ENCODE measurements around the gene PAM. TPM values are rescaled to one million over a fixed set of nuclear protein-coding genes. Genes with fewer than 3 reads are reported as not detected.

The PAM gene
- total and polyA plus RNA-seq, 3 donors from 2014 or later, result 65.5 to 92.5 (median 77.5) TPM

GRCh38 chr5:102715082-102715807 is 39.9 kb upstream of the PAM start:
- no peaks in the 10 kb centered on the region for H3K9me3 ChIP-seq
- no peaks in the 10 kb centered on the region for H3K27me3 ChIP-seq
- no peak for TF ChIP-seq CTCF (IDR thresholded peaks at IDR 0.05)
- no peak for TF ChIP-seq POLR2A (IDR thresholded peaks at IDR 0.05)
- no peak overlapping the region for H3K27ac ChIP-seq
- intact Hi-C loops (cut with DNase I; ENCODE audit: low total_unique reads), result no loop called here
- WGBS, 2 donors, result 88 to 90% methylated on average over 4 of the region's 4 CpGs
- H3K36me3 ChIP-seq (ENCODE audit: low read depth, missing control alignments), result no peaks in the 10 kb centered on the region
- DNase-seq, result no peak
- H3K4me3 ChIP-seq, result no peak overlapping the region
- no peaks in the 10 kb centered on the region for H3K4me1 ChIP-seq

GRCh38 chr5:102716017-102716416 is 39.1 kb upstream of the PAM start:
- Histone ChIP-seq H3K4me3 (no peak overlapping the region), H3K36me3 (ENCODE audit: low read depth, missing control alignments) (no peaks in the 10 kb centered on the region), H3K4me1 (no peaks in the 10 kb centered on the region), H3K27ac (no peak overlapping the region), H3K27me3 (no peaks in the 10 kb centered on the region), H3K9me3 (no peaks in the 10 kb centered on the region)
- 95 to 96% methylated on average over 5 of the region's 5 CpGs for WGBS, 2 donors
- no peak for DNase-seq
- TF ChIP-seq POLR2A (IDR thresholded peaks at IDR 0.05) (no peak), CTCF (IDR thresholded peaks at IDR 0.05) (no peak)
- intact Hi-C loops (cut with DNase I; ENCODE audit: low total_unique reads), result no loop called here

GRCh38 chr5:102718819-102719218 is 36.3 kb upstream of the PAM start:
- TF ChIP-seq CTCF (IDR thresholded peaks at IDR 0.05) (no peak), POLR2A (IDR thresholded peaks at IDR 0.05) (no peak)
- Histone ChIP-seq H3K4me1 (no peaks in the 10 kb centered on the region), H3K27ac (no peak overlapping the region), H3K4me3 (no peak overlapping the region), H3K27me3 (no peaks in the 10 kb centered on the region), H3K9me3 (no peaks in the 10 kb centered on the region), H3K36me3 (ENCODE audit: low read depth, missing control alignments) (no peaks in the 10 kb centered on the region)
- no peak for DNase-seq
- intact Hi-C loops (cut with DNase I; ENCODE audit: low total_unique reads), result no loop called here
- 83 to 85% methylated on average over 4 of the region's 4 CpGs for WGBS, 2 donors

- Histone ChIP-seq H3K27me3 (no peaks in the 10 kb centered on the region), H3K4me1 (no peaks in the 10 kb centered on the region), H3K9me3 (no peaks in the 10 kb centered on the region), H3K4me3 (no peak overlapping the region), H3K36me3 (ENCODE audit: low read depth, missing control alignments) (no peaks in the 10 kb centered on the region), H3K27ac (no peak overlapping the region)
- 81 to 91% methylated on average over 1 of the region's 1 CpG for WGBS, 2 donors
- intact Hi-C loops (cut with DNase I; ENCODE audit: low total_unique reads), result no loop called here
- TF ChIP-seq CTCF (IDR thresholded peaks at IDR 0.05), result no peak
- no peak for TF ChIP-seq POLR2A (IDR thresholded peaks at IDR 0.05)
- DNase-seq, result no peak
These were observed 35.2 kb upstream of the PAM start for GRCh38 chr5:102719886-102720285.

- no peak overlapping the region for H3K27ac ChIP-seq
- WGBS, 2 donors, result 80 to 88% methylated on average over 1 of the region's 1 CpG
- H3K27me3 ChIP-seq, result no peaks in the 10 kb centered on the region
- H3K9me3 ChIP-seq, result no peaks in the 10 kb centered on the region
- no peaks in the 10 kb centered on the region for H3K4me1 ChIP-seq
- no peak for TF ChIP-seq CTCF (IDR thresholded peaks at IDR 0.05)
- no peak for TF ChIP-seq POLR2A (IDR thresholded peaks at IDR 0.05)
- no peaks in the 10 kb centered on the region for H3K36me3 ChIP-seq (ENCODE audit: low read depth, missing control alignments)
- DNase-seq, result no peak
- intact Hi-C loops (cut with DNase I; ENCODE audit: low total_unique reads), result no loop called here
- H3K4me3 ChIP-seq, result no peak overlapping the region
These were observed 34.1 kb upstream of the PAM start for GRCh38 chr5:102720969-102721368.

Data from testis (tissue), 3 donors.